SK-N-SH treated with all-trans-retinoic acid at 6 μM for 48 hours (cell line): ENCODE data around the gene TMEM169.

Experiments
- ARNTL ChIP-seq: fragments of 450-650 bp; formaldehyde crosslinking; IDR thresholded peaks from 2 replicates; pipeline ENCODE4 v1.5.0; 2020; ENCODE audit warnings: low read depth, mild to moderate bottlenecking, moderate library complexity, borderline replicate concordance
- BACH2 ChIP-seq: fragments of 250-450 bp; sonication (Bioruptor Pico); IDR thresholded peaks from 2 replicates; pipeline ENCODE4 v1.9.0; 2021; ENCODE audit warnings: mild to moderate bottlenecking, borderline replicate concordance
- ISL1 ChIP-seq: fragments of 250-450 bp; sonication (Bioruptor Pico); IDR thresholded peaks from 2 replicates; pipeline ENCODE4 v2.1.2; 2022; ENCODE audit warnings: mild to moderate bottlenecking, moderate library complexity
- PPARA ChIP-seq: fragments of 250-450 bp; sonication (Bioruptor Pico); IDR thresholded peaks from 2 replicates; pipeline ENCODE4 v1.5.0; 2020; ENCODE audit warnings: mild to moderate bottlenecking, borderline replicate concordance
- TCF4 ChIP-seq: fragments of 250-450 bp; sonication (Bioruptor Pico); IDR thresholded peaks from 2 replicates; pipeline ENCODE4 v1.8.0; 2021; ENCODE audit warnings: mild to moderate bottlenecking, moderate library complexity, borderline replicate concordance
- TOX ChIP-seq: fragments of 250-450 bp; sonication (Bioruptor Pico); IDR thresholded peaks from 2 replicates; pipeline ENCODE4 v1.8.0; 2021; ENCODE audit warnings: mild to moderate bottlenecking, moderate library complexity, borderline replicate concordance
- ZFP30 ChIP-seq: fragments of 450-650 bp; formaldehyde crosslinking; IDR thresholded peaks from 2 replicates; pipeline ENCODE4 v1.5.0; 2022; ENCODE audit warnings: mild to moderate bottlenecking, moderate library complexity
- ZNF8 ChIP-seq: fragments of 450-650 bp; formaldehyde crosslinking; IDR thresholded peaks from 2 replicates; pipeline ENCODE4 v1.5.0; 2020; ENCODE audit warnings: mild to moderate bottlenecking, moderate library complexity
- TF ChIP-seq, protein P1 (sequence below): fragments of 250-450 bp; sonication (Bioruptor Pico); IDR thresholded peaks from 2 replicates; pipeline ENCODE4 v1.8.0; 2020; ENCODE audit warnings: mild to moderate bottlenecking, moderate library complexity, borderline replicate concordance
- TF ChIP-seq, protein P2 (sequence below): fragments of 250-450 bp; sonication (Bioruptor Pico); IDR thresholded peaks from 2 replicates; pipeline ENCODE4 v1.5.1; 2020; ENCODE audit warnings: low read depth, mild to moderate bottlenecking, moderate library complexity
- TF ChIP-seq, protein P3 (sequence below): fragments of 250-450 bp; sonication (Bioruptor Pico); IDR thresholded peaks from 2 replicates; pipeline ENCODE4 v1.8.0; 2021; ENCODE audit warnings: low read depth, mild to moderate bottlenecking, moderate library complexity, borderline replicate concordance
- TF ChIP-seq, protein P4 (sequence below): fragments of 250-450 bp; sonication (Bioruptor Pico); IDR thresholded peaks from 2 replicates; pipeline ENCODE4 v1.5.1; 2021; ENCODE audit warnings: mild to moderate bottlenecking, moderate library complexity

DNA sequence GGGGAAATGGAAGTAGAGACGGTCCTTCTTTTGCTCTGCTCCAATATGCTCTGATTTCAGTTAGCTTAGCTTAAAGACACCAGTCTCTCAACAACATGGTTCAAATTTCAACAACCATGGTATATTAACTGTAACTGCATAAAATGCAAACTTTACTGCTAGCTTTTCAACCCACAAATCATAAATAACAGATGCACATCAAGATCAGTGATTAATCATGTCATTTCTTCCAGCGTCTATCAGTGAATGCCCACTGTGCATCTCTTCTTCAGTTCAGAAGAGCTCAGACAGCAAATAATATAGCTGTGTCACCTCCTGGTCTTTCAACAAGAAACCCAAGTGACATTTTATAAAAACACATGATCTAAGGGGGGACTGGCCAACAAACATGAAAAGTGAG, 12.7 kb upstream of the TMEM169 start:
- TF ChIP-seq, protein P1, sequence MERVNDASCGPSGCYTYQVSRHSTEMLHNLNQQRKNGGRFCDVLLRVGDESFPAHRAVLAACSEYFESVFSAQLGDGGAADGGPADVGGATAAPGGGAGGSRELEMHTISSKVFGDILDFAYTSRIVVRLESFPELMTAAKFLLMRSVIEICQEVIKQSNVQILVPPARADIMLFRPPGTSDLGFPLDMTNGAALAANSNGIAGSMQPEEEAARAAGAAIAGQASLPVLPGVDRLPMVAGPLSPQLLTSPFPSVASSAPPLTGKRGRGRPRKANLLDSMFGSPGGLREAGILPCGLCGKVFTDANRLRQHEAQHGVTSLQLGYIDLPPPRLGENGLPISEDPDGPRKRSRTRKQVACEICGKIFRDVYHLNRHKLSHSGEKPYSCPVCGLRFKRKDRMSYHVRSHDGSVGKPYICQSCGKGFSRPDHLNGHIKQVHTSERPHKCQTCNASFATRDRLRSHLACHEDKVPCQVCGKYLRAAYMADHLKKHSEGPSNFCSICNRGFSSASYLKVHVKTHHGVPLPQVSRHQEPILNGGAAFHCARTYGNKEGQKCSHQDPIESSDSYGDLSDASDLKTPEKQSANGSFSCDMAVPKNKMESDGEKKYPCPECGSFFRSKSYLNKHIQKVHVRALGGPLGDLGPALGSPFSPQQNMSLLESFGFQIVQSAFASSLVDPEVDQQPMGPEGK (CRISPR knock-in tag) = no peak
- TF ChIP-seq PPARA (CRISPR knock-in tag) (no peak), ZNF8 (CRISPR knock-in tag) (no peak), TCF4 (CRISPR knock-in tag) (no peak), BACH2 (no peak), ARNTL (CRISPR knock-in tag) (no peak), TOX (no peak), ISL1 (no peak), ZFP30 (CRISPR knock-in tag) (no peak)
- TF ChIP-seq, protein P2, sequence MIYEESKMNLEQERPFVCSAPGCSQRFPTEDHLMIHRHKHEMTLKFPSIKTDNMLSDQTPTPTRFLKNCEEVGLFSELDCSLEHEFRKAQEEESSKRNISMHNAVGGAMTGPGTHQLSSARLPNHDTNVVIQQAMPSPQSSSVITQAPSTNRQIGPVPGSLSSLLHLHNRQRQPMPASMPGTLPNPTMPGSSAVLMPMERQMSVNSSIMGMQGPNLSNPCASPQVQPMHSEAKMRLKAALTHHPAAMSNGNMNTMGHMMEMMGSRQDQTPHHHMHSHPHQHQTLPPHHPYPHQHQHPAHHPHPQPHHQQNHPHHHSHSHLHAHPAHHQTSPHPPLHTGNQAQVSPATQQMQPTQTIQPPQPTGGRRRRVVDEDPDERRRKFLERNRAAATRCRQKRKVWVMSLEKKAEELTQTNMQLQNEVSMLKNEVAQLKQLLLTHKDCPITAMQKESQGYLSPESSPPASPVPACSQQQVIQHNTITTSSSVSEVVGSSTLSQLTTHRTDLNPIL (CRISPR knock-in tag) = no peak
- TF ChIP-seq, protein P3, sequence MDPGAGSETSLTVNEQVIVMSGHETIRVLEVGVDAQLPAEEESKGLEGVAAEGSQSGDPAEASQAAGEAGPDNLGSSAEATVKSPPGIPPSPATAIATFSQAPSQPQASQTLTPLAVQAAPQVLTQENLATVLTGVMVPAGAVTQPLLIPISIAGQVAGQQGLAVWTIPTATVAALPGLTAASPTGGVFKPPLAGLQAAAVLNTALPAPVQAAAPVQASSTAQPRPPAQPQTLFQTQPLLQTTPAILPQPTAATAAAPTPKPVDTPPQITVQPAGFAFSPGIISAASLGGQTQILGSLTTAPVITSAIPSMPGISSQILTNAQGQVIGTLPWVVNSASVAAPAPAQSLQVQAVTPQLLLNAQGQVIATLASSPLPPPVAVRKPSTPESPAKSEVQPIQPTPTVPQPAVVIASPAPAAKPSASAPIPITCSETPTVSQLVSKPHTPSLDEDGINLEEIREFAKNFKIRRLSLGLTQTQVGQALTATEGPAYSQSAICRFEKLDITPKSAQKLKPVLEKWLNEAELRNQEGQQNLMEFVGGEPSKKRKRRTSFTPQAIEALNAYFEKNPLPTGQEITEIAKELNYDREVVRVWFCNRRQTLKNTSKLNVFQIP (CRISPR knock-in tag) = no peak
- TF ChIP-seq, protein P4, sequence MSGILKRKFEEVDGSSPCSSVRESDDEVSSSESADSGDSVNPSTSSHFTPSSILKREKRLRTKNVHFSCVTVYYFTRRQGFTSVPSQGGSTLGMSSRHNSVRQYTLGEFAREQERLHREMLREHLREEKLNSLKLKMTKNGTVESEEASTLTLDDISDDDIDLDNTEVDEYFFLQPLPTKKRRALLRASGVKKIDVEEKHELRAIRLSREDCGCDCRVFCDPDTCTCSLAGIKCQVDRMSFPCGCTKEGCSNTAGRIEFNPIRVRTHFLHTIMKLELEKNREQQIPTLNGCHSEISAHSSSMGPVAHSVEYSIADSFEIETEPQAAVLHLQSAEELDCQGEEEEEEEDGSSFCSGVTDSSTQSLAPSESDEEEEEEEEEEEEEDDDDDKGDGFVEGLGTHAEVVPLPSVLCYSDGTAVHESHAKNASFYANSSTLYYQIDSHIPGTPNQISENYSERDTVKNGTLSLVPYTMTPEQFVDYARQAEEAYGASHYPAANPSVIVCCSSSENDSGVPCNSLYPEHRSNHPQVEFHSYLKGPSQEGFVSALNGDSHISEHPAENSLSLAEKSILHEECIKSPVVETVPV (CRISPR knock-in tag) = no peak
